ENCODE measurements around the gene PGAM1. TPM values are rescaled to one million over a fixed set of nuclear protein-coding genes. Genes with fewer than 3 reads are reported as not detected.
A peak's percentile ranks its signal among the peaks of the same experiment; 100 is the strongest.

The PGAM1 gene
- total RNA-seq, 6 donors from 2014 or later, result 55.5 to 184 (median 137) TPM

- Histone ChIP-seq H3K27me3 (no peaks in the 10 kb centered on the region), H3K4me1 (no peaks in the 10 kb centered on the region), H3K4me3 (no peak overlapping the region), H3K36me3 (peaks cover 7 to 86% (median 56%) of the 10 kb centered on the region in 4 donors), H3K27ac (no peak overlapping the region), H3K9me3 (no peaks in the 10 kb centered on the region)
- TF ChIP-seq POLR2A (IDR thresholded peaks at IDR 0.05) (no peak), POLR2AphosphoS5 (IDR thresholded peaks at IDR 0.05) (no peak), EP300 (IDR thresholded peaks at IDR 0.05) (no peak), CTCF (IDR thresholded peaks at IDR 0.05) (no peak)
- peak in 1 of 2 donors; percentile 52 for ATAC-seq (ENCODE audit: low FRiP score in 2 of 2)
- DNase-seq, result no peak
- WGBS, 2 donors, result 95% methylated on average over 5 of the region's 5 CpGs; no CpG with 5 or more reads in 1 of the 2 donors
These were observed 37.8 kb upstream of the PGAM1 start for GRCh38 chr10:97388152-97388551.

DNA sequence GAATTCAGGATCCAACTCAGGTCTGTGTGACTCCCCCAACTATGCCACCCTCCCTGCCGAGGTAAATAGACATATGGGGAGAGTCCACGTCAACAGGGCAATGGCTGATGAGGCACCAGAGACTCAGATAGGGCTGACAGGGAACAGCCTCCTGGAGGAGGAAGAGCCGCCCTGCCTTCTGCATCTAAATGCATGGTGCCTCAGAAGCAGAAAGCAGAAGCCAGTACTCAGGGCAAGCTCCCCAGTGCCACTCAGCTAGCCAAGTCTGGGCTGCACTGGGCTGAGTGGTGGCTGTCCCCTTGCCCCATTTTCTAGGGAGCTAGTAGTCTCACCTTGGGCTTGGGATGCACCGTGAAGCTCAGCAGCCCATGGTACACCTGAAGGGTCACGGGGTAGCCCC is 35.9 kb upstream of the PGAM1 start:
- Histone ChIP-seq H3K9me3 (no peaks in the 10 kb centered on the region), H3K27ac (peak overlapping the region in 1 of 4 donors; percentile 14), H3K4me3 (no peak overlapping the region), H3K4me1 (no peaks in the 10 kb centered on the region), H3K27me3 (no peaks in the 10 kb centered on the region), H3K36me3 (peaks cover 7 to 93% (median 58%) of the 10 kb centered on the region in 4 donors)
- no peak for TF ChIP-seq EP300 (IDR thresholded peaks at IDR 0.05)
- TF ChIP-seq POLR2AphosphoS5 (IDR thresholded peaks at IDR 0.05), result no peak
- TF ChIP-seq POLR2A (IDR thresholded peaks at IDR 0.05), result no peak
- TF ChIP-seq CTCF (IDR thresholded peaks at IDR 0.05), result no peak
- peak in 1 of 2 donors; percentile 16 for ATAC-seq (ENCODE audit: low FRiP score in 2 of 2)
- WGBS, 2 donors, result 86 to 89% methylated on average over 5 of the region's 5 CpGs
- no peak for DNase-seq

- no peaks in the 10 kb centered on the region for H3K4me1 ChIP-seq
- TF ChIP-seq POLR2A (IDR thresholded peaks at IDR 0.05) (no peak), CTCF (IDR thresholded peaks at IDR 0.05) (no peak), EP300 (IDR thresholded peaks at IDR 0.05) (no peak), POLR2AphosphoS5 (IDR thresholded peaks at IDR 0.05) (no peak)
- H3K27me3 ChIP-seq, result no peaks in the 10 kb centered on the region
- peaks cover 7 to 86% (median 60%) of the 10 kb centered on the region in 4 donors for H3K36me3 ChIP-seq
- no peak overlapping the region for H3K4me3 ChIP-seq
- no peak overlapping the region for H3K27ac ChIP-seq
- DNase-seq (no peak), ATAC-seq (ENCODE audit: low FRiP score in 2 of 2) (no peak)
- no peaks in the 10 kb centered on the region for H3K9me3 ChIP-seq
- WGBS, 2 donors, result 86 to 93% methylated on average over 8 of the region's 8 CpGs
These were observed 32.9 kb upstream of the PGAM1 start for GRCh38 chr10:97393034-97393573.

DNA sequence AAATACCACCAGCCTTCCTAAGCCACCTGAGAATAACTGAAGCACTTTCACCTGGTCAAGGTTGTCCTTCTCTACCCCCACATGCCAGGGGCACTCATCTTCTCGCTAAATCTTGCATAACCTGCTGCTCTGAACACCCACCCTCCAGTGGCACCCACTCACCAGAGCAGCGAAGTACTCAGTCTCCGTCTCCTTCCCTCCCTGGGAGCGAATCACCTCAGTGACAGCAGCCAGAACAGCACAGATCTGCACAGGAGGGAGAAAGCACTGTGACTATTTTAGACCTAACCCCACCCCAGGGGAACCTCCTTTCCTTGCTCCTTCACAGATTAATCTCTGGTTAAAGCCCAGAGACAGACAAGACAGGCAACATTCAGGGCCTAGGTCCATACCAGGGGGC is 29.9 kb upstream of the PGAM1 start:
- Histone ChIP-seq H3K9me3 (no peaks in the 10 kb centered on the region), H3K4me3 (no peak overlapping the region), H3K4me1 (peaks cover 8 to 13% (median 12%) of the 10 kb centered on the region in 4 donors), H3K36me3 (peaks cover 0 to 60% (median 34%) of the 10 kb centered on the region in 4 donors), H3K27ac (no peak overlapping the region), H3K27me3 (no peaks in the 10 kb centered on the region)
- WGBS, 2 donors, result 94 to 96% methylated on average over 4 of the region's 4 CpGs
- DNase-seq (no peak), ATAC-seq (ENCODE audit: low FRiP score in 2 of 2) (no peak)
- TF ChIP-seq EP300 (IDR thresholded peaks at IDR 0.05) (no peak), POLR2A (IDR thresholded peaks at IDR 0.05) (no peak), POLR2AphosphoS5 (IDR thresholded peaks at IDR 0.05) (no peak), CTCF (IDR thresholded peaks at IDR 0.05) (no peak)

All from upper lobe of left lung (tissue), 6 donors.